ENCODE measurements around the gene TSSK1B. TPM values are rescaled to one million over a fixed set of nuclear protein-coding genes. Genes with fewer than 3 reads are reported as not detected.

Gene TSSK1B
- total and polyA plus RNA-seq, 10 of the 15 experiments (the other 5 are each of a cell fraction or from before 2014, with no cell fraction given): not detected

- H3K4me3 ChIP-seq: no peak overlapping the region
- no peaks in the 10 kb centered on the region for H3K4me1 ChIP-seq (ENCODE audit: control insufficient read depth, insufficient read depth, low read length)
- no peak for FAIRE-seq
- ChIA-PET POLR2A (no interaction called here), CTCF (no interaction called here), SMC1A (ENCODE audit: uncharacterized antibody, unreplicated experiment) (interaction anchor here (1.3 kb wide), 1 partner anchor 20 kb away, joined by 3 read pairs; no protein-coding TSS in a partner anchor), RAD21 (ENCODE audit: unreplicated experiment) (no interaction called here)
- H3K9me3 ChIP-seq (replicated peaks; ENCODE audit: control insufficient read depth, insufficient read depth, low read length): no peaks in the 10 kb centered on the region
- in situ Hi-C loops (cut with MboI) (no loop called here), intact Hi-C loops (cut with micrococcal nuclease; ENCODE audit: unreplicated experiment) (no loop called here)
- DNase-seq (ENCODE audit: low read depth, low spot score): no peak
- H3K27ac ChIP-seq (ENCODE audit: control insufficient read depth, insufficient read depth): no peak overlapping the region
- TF ChIP-seq SIN3A (IDR thresholded peaks at IDR 0.05; ENCODE audit: low read depth, low read length) (no peak), ELK1 (IDR thresholded peaks at IDR 0.05; ENCODE audit: low read depth, low read length) (no peak), RBBP5 (conservative IDR thresholded peaks at IDR 0.05) (no peak), KLF5 (IDR thresholded peaks at IDR 0.05; ENCODE audit: partially characterized antibody) (no peak), POLR2AphosphoS2 (IDR thresholded peaks at IDR 0.05; ENCODE audit: low read depth, low read length) (no peak), BACH1 (IDR thresholded peaks at IDR 0.05; ENCODE audit: borderline replicate concordance) (no peak), GABPA (IDR thresholded peaks at IDR 0.05; ENCODE audit: low read depth) (no peak), USF1 (IDR thresholded peaks at IDR 0.05; ENCODE audit: borderline replicate concordance, extremely low read length, insufficient read depth, low read depth, low read length) (no peak), MEF2B (IDR thresholded peaks at IDR 0.05; ENCODE audit: partially characterized antibody, poor library complexity, severe bottlenecking) (no peak), CEBPB (IDR thresholded peaks at IDR 0.05; ENCODE audit: borderline replicate concordance in 1 of 2, low read depth in 2 of 2, low read length in 2 of 2) (no peak), SREBF2 (IDR thresholded peaks at IDR 0.05; ENCODE audit: low read length) (no peak), NKRF (conservative IDR thresholded peaks at IDR 0.05) (no peak)
- BruUV-seq (replicated peaks): no TSS peak
- no peak overlapping the region for H3K4me2 ChIP-seq (ENCODE audit: control insufficient read depth, insufficient read depth)
- no peaks in the 10 kb centered on the region for H3K79me2 ChIP-seq (ENCODE audit: control insufficient read depth, insufficient read depth, low read length)
- H2AFZ ChIP-seq (ENCODE audit: control insufficient read depth, low read depth, low read length): no peak overlapping the region
- no peak overlapping the region for H3K9ac ChIP-seq (ENCODE audit: control insufficient read depth, insufficient read depth, low read length)
- WGBS (ENCODE audit: insufficient coverage, insufficient replicate concordance, low lambda C conversion rate, missing lambda C conversion rate): 83% methylated on average over 20 of the region's 21 CpGs
- no peaks in the 10 kb centered on the region for H3K36me3 ChIP-seq (ENCODE audit: control insufficient read depth in 2 of 2, insufficient read depth in 2 of 2, low read length in 1 of 2)
- ATAC-seq: no peak
- H4K20me1 ChIP-seq (ENCODE audit: control insufficient read depth, insufficient read depth): no peaks in the 10 kb centered on the region
- H3K27me3 ChIP-seq (replicated peaks in 1 of 2; ENCODE audit: control insufficient read depth in 2 of 2, insufficient read depth in 2 of 2, low read length in 1 of 2): no peaks in the 10 kb centered on the region; a peak in 1 of 4 replicates
Observed at GRCh38 chr5:113433071-113433470, 1.7 kb downstream of the TSSK1B start.

Measured in GM12878 (cell line).